Astrocyte of the hippocampus (primary cell): Measurements from ENCODE around the gene KCTD7.
"Not testable (repeated sequence)": the region's sequence is repeated elsewhere in the genome, so short reads cannot be mapped to it uniquely, and the experiment has no call there.

Experiments used
- DNase-seq: peaks from one replicate; pipeline ENCODE4 v3.0.0; 2011; ENCODE audit warnings: low read depth, low spot score

KCTD7 gene

GRCh38 chr7:66615699-66616098 lies 13.0 kb upstream of the KCTD7 start:
- no peak for DNase-seq

GRCh38 chr7:66617295-66617694 lies 11.4 kb upstream of the KCTD7 start:
- no peak for DNase-seq

- not testable (repeated sequence) for DNase-seq
Observed at GRCh38 chr7:66619341-66619948, 9.2 kb upstream of the KCTD7 start.

- no peak for DNase-seq
Observed at GRCh38 chr7:66626331-66626934, 2.2 kb upstream of the KCTD7 start.

GRCh38 chr7:66627151-66627681 lies 1.5 kb upstream of the KCTD7 start:
- DNase-seq, result no peak

- no peak for DNase-seq
Observed at GRCh38 chr7:66627881-66628360, 760 bp upstream of the KCTD7 start.

GRCh38 chr7:66629222-66630062 lies 761 bp downstream of the KCTD7 start:
- peak; percentile 30 for DNase-seq

GRCh38 chr7:66630531-66630930 lies 1.9 kb downstream of the KCTD7 start:
- no peak for DNase-seq

GRCh38 chr7:66631471-66631870 lies 2.8 kb downstream of the KCTD7 start:
- DNase-seq, result no peak

- DNase-seq, result no peak
Observed at GRCh38 chr7:66634816-66635215, 6.1 kb downstream of the KCTD7 start.

GRCh38 chr7:66635322-66635981 lies 6.8 kb downstream of the KCTD7 start:
- not testable (repeated sequence) for DNase-seq

- DNase-seq, result peak; percentile 53
Observed at GRCh38 chr7:66635982-66636546, 7.4 kb downstream of the KCTD7 start.

GRCh38 chr7:66638309-66639099 lies 9.8 kb downstream of the KCTD7 start:
- no peak for DNase-seq

GRCh38 chr7:66639773-66640172 lies 11.1 kb downstream of the KCTD7 start:
- DNase-seq, result no peak

GRCh38 chr7:66640802-66641525 lies 12.3 kb downstream of the KCTD7 start:
- no peak for DNase-seq

- DNase-seq, result no peak
Observed at GRCh38 chr7:66641526-66641871, 12.8 kb downstream of the KCTD7 start.

- no peak for DNase-seq
Observed at GRCh38 chr7:66642186-66642585, 13.5 kb downstream of the KCTD7 start.

- no peak for DNase-seq
Observed at GRCh38 chr7:66642932-66643331, 14.3 kb downstream of the KCTD7 start.

- DNase-seq, result no peak
Observed at GRCh38 chr7:66643395-66643794, 14.7 kb downstream of the KCTD7 start.

GRCh38 chr7:66651026-66651425 lies 22.3 kb downstream of the KCTD7 start:
- DNase-seq, result not testable (repeated sequence)
